HEK293 (cell line): Measurements from ENCODE around the gene PIF1.

ENCODE experiments used
- CTCF ChIA-PET: fragments of 350-600 bp; formaldehyde crosslinking; extraction: SDS; loops from one replicate; lab custom pipeline; 2021; ENCODE audit warnings: antibody characterized with exemption; lab: Yijun Ruan, JAX
- POLR2A ChIA-PET: fragments of 300-600 bp; formaldehyde crosslinking; extraction: SDS; loops from one replicate; lab custom pipeline; 2020; ENCODE audit warnings: antibody characterized with exemption, inconsistent platforms; lab: Yijun Ruan, JAX
- H3K27ac ChIP-seq: fragments of 200-500 bp; sonication (Bioruptor generic); 2 replicates; pipeline ENCODE4 v1.5.1; 2014; ENCODE audit warnings: low read depth, low read length, control low read depth, inconsistent platforms; ENCODE audit errors: extremely low read depth
- H3K36me3 ChIP-seq, 2 experiments: fragments of 200-500 bp in 1 of 2; sonication (Bioruptor generic) in 1 of 2; 1 replicate in 1 of 2; 2 replicates in 1 of 2; pipeline ENCODE4 v1.5.1; 2014 to 2017; ENCODE audit warnings: inconsistent platforms in 2 of 2, low read length in 2 of 2; ENCODE audit not compliant: control insufficient read depth in 2 of 2, insufficient read depth in 1 of 2
- H3K4me1 ChIP-seq: fragments of 200-500 bp; sonication (Bioruptor generic); 2 replicates; pipeline ENCODE4 v1.5.1; 2014; ENCODE audit warnings: mild to moderate bottlenecking, low read length, inconsistent platforms; ENCODE audit not compliant: control insufficient read depth, insufficient read depth
- H3K4me3 ChIP-seq: 2 replicates; pipeline ENCODE4 v1.5.1; 2011; ENCODE audit warnings: low read depth, mild to moderate bottlenecking, control low read depth, low read length, moderate library complexity
- H3K9me3 ChIP-seq: fragments of 200-500 bp; sonication (Bioruptor generic); 2 replicates; pipeline ENCODE4 v1.5.1; 2014; ENCODE audit warnings: low read depth, low read length, inconsistent platforms; ENCODE audit not compliant: control insufficient read depth, insufficient read depth
- ATF2 ChIP-seq: fragments of 450-650 bp; formaldehyde crosslinking; IDR thresholded peaks from 2 replicates; pipeline ENCODE4 v1.5.1; 2016; ENCODE audit warnings: missing biosample characterization, missing genetic modification characterization, low read depth
- BCL6B ChIP-seq: fragments of 450-650 bp; formaldehyde crosslinking; IDR thresholded peaks from 2 replicates; pipeline ENCODE4 v1.5.1; 2017; ENCODE audit warnings: missing biosample characterization, missing genetic modification characterization
- TCF7L2 ChIP-seq: IDR thresholded peaks from 2 replicates; pipeline ENCODE4 v1.6.1; 2011; ENCODE audit warnings: low read depth, mild to moderate bottlenecking, inconsistent platforms, low read length, moderate library complexity, borderline replicate concordance
- ZBTB20 ChIP-seq: fragments of 450-650 bp; formaldehyde crosslinking; IDR thresholded peaks from 2 replicates; pipeline ENCODE4 v1.5.1; 2016; ENCODE audit warnings: missing biosample characterization, missing genetic modification characterization
- ZBTB26 ChIP-seq: fragments of 450-650 bp; formaldehyde crosslinking; optimal IDR thresholded peaks from 2 replicates; pipeline ENCODE3; 2016; ENCODE audit warnings: missing biosample characterization, mild to moderate bottlenecking, missing genetic modification characterization
- ZFHX2 ChIP-seq: fragments of 450-650 bp; formaldehyde crosslinking; conservative IDR thresholded peaks from 2 replicates; pipeline ENCODE4 v1.5.1; 2016; ENCODE audit warnings: missing biosample characterization, missing genetic modification characterization
- ZNF335 ChIP-seq: fragments of 450-650 bp; formaldehyde crosslinking; conservative IDR thresholded peaks from 2 replicates; pipeline ENCODE4 v1.5.1; 2016; ENCODE audit warnings: missing biosample characterization, missing genetic modification characterization
- ZNF747 ChIP-seq: fragments of 450-650 bp; formaldehyde crosslinking; IDR thresholded peaks from 2 replicates; pipeline ENCODE4 v1.5.1; 2016; ENCODE audit warnings: missing biosample characterization, missing genetic modification characterization
- TF ChIP-seq, protein P1 (sequence below): fragments of 450-650 bp; formaldehyde crosslinking; IDR thresholded peaks from 2 replicates; pipeline ENCODE4 v1.5.1; 2017; ENCODE audit warnings: missing biosample characterization, missing genetic modification characterization

The PIF1 gene

GRCh38 chr15:64776402-64776786 is 49.1 kb downstream of the PIF1 start (continued):
- no peak for TF ChIP-seq ATF2 (tag by site-specific recombination)
- TF ChIP-seq TCF7L2 = no peak
- TF ChIP-seq, all 188 proteins: peak for 0

- peak within 1 kb of the TSS; percentile 51 for H3K4me3 ChIP-seq
- TF ChIP-seq ZBTB26 (tag by site-specific recombination) (peak; percentile 30), ZNF747 (tag by site-specific recombination) (no peak)
- TF ChIP-seq, all 188 proteins: peak for 1
- Histone ChIP-seq H3K36me3 (no peaks in the 10 kb centered on the region), H3K4me1 (no peaks in the 10 kb centered on the region), H3K27ac (peak within 1 kb of the TSS; percentile 62; the same call in 1 of the 2 replicates), H3K9me3 (no peaks in the 10 kb centered on the region)
- ChIA-PET POLR2A (no interaction called here), CTCF (no interaction called here)
Observed at GRCh38 chr15:64775551-64776401, 49.7 kb downstream of the PIF1 start, which contains the start of gene RBPMS2. Gene RBPMS2, minus strand, starts transcription at chr15:64775589. Its CDS starts 270 bp downstream, at chr15:64775319.

- Histone ChIP-seq H3K9me3 (no peaks in the 10 kb centered on the region), H3K27ac (peak overlapping the region; percentile 62; the same call in 1 of the 2 replicates), H3K4me3 (peak overlapping the region; percentile 51)
- ChIA-PET POLR2A (no interaction called here), CTCF (interaction anchor here (1.2 kb wide), 1 partner anchor 35 kb away, joined by 4 read pairs; no protein-coding TSS in a partner anchor)
- TF ChIP-seq ZBTB26 (tag by site-specific recombination) (peak; percentile 31), ZNF335 (0 out of 2 replicates have a peak, but pooled peaks have one; percentile 10), ZBTB20 (tag by site-specific recombination) (0 out of 2 replicates have a peak, but pooled peaks have one; percentile 0), BCL6B (tag by site-specific recombination) (no peak), ZFHX2 (peak; percentile 62)
- TF ChIP-seq, protein P1, sequence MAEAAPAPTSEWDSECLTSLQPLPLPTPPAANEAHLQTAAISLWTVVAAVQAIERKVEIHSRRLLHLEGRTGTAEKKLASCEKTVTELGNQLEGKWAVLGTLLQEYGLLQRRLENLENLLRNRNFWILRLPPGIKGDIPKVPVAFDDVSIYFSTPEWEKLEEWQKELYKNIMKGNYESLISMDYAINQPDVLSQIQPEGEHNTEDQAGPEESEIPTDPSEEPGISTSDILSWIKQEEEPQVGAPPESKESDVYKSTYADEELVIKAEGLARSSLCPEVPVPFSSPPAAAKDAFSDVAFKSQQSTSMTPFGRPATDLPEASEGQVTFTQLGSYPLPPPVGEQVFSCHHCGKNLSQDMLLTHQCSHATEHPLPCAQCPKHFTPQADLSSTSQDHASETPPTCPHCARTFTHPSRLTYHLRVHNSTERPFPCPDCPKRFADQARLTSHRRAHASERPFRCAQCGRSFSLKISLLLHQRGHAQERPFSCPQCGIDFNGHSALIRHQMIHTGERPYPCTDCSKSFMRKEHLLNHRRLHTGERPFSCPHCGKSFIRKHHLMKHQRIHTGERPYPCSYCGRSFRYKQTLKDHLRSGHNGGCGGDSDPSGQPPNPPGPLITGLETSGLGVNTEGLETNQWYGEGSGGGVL (tag by site-specific recombination) = peak; percentile 10; the same call in 1 of the 2 replicates
- TF ChIP-seq, all 188 proteins: peak for 5
- Histone ChIP-seq H3K36me3 (no peaks in the 10 kb centered on the region), H3K4me1 (no peaks in the 10 kb centered on the region)
Observed at GRCh38 chr15:64774629-64775493, 50.6 kb downstream of the PIF1 start.
